Measurements from ENCODE around the gene PIAS2.

Gene PIAS2

DNA sequence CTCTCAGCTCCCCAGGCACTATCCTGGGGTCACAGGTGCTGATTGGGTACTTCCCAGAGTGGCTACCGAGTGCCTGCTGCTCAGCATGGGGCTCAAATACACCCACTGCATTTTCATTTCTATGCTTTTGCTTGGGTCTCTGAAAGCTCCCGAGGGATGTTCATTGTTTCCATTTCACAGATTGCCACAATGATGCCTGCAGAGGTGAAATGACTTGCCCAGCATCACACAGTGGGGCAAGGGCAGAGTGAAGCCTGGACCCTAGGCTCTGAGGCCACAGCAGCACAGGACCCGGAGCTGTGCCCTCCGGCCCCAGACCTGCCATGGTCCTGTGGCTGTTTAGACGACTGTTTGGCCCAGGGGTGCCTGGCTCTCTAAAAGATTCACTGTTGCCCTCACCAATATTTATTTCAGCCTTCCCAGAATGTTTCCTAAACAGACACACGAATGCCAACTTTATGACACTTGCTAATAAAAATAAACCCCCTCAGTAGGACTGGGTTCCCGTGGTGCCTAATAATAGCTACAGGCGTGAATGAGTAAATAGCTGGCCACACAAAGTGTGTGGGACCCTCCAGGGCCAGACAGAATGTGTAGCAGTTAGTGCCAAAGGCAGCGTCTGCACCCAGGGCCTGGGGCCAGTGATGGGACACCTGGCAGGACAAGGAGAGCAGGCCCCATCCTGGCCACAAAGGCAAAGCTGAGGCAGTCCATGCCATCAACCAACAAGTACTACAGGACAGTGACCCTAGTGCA lies 149.0 kb downstream of the PIAS2 start:
- ChIA-PET CTCF (interaction anchor here (1.0 kb wide), 1 partner anchor 15 kb away, joined by 3 read pairs; no protein-coding TSS in a partner anchor), POLR2A (no interaction called here)
- TF ChIP-seq, protein P1, sequence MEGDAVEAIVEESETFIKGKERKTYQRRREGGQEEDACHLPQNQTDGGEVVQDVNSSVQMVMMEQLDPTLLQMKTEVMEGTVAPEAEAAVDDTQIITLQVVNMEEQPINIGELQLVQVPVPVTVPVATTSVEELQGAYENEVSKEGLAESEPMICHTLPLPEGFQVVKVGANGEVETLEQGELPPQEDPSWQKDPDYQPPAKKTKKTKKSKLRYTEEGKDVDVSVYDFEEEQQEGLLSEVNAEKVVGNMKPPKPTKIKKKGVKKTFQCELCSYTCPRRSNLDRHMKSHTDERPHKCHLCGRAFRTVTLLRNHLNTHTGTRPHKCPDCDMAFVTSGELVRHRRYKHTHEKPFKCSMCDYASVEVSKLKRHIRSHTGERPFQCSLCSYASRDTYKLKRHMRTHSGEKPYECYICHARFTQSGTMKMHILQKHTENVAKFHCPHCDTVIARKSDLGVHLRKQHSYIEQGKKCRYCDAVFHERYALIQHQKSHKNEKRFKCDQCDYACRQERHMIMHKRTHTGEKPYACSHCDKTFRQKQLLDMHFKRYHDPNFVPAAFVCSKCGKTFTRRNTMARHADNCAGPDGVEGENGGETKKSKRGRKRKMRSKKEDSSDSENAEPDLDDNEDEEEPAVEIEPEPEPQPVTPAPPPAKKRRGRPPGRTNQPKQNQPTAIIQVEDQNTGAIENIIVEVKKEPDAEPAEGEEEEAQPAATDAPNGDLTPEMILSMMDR (IDR thresholded peaks at IDR 0.05; ENCODE audit: control extremely low read depth, extremely low read depth, low read depth, missing control alignments), result no peak
- DNase-seq (ENCODE audit: extremely low spot score), result no peak

DNA sequence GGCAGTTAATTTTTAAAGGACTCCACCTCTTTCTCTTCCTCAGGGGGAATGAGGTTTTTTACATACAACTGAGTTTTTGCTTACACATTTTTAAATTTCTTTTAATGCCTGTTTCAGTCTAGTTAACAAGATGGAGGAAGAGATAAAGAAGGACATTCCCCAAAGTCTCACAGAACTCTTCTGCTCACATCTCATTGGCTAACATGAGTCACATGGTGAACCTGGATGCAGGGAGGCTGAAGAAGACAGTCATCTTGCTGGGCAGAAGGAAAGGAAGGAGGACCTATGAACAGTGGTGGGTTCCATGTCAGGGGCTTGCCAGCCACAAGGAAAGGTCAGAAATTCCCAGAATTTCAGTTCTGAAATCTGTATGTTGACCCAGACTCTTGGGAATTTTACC lies 150.1 kb downstream of the PIAS2 start:
- POLR2A ChIA-PET, result no interaction called here
- TF ChIP-seq, protein P1 (IDR thresholded peaks at IDR 0.05; ENCODE audit: control extremely low read depth, extremely low read depth, low read depth, missing control alignments), result no peak
- no peak for DNase-seq (ENCODE audit: extremely low spot score)
- CTCF ChIA-PET, result interaction anchor here (1.0 kb wide), 1 partner anchor 14 kb away, joined by 3 read pairs; no protein-coding TSS in a partner anchor

DNA sequence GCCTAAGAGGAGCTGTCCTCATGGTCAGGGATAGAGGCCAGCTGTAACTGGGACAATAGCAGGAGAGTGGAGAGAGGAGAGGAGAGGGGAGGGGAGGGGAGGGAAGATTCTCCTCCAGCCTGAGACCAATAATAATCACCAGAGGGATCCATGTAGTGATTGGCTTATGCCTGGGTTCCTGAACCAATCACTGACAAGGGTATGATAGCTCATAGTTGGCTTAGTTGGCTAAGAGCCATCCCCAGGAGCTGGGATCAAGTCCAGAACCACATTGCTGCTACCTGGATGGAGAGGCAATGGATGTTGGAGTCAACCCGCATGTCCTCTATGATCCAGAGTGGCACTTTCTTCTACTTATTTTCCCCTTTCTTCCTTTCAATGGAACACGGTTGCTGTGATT lies 152.7 kb downstream of the PIAS2 start:
- TF ChIP-seq, protein P1 (IDR thresholded peaks at IDR 0.05; ENCODE audit: control extremely low read depth, extremely low read depth, low read depth, missing control alignments), result no peak
- no peak for DNase-seq (ENCODE audit: extremely low spot score)
- CTCF ChIA-PET, result no interaction called here
- POLR2A ChIA-PET, result no interaction called here

DNA sequence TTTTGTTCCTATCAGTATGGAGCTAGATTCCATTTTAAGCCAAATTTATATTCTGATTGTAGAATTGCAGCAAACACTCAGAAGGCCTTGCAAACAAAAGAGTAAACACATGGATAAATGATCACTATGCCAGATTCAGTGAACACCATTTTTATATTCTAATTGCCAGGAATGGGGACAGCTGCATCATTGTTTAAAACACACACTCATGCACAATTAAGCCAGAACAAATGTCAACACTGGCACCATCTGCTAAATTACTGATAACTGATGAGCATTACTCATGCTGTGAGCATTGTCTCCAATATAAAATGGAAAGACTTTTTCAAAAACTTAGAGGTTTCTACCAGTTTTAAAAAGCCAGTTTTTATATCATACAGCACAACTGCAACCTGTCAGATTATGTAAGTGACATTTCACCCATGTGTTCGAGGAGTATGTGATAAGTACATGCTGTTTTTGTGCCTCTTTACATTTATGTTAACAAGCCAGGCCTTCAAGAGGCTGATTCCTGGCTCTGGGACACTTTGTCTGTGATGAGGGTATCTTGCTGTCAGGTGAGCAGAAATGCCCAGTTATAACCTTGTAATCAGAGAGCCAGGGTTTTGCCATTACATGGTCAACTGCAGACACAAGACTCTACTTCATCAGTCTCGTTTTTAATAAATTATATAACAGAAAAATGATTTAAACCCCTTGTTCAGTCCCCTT lies 156.1 kb downstream of the PIAS2 start:
- TF ChIP-seq, protein P1 (IDR thresholded peaks at IDR 0.05; ENCODE audit: control extremely low read depth, extremely low read depth, low read depth, missing control alignments), result no peak
- ChIA-PET POLR2A (no interaction called here), CTCF (no interaction called here)
- no peak for DNase-seq (ENCODE audit: extremely low spot score)

DNA sequence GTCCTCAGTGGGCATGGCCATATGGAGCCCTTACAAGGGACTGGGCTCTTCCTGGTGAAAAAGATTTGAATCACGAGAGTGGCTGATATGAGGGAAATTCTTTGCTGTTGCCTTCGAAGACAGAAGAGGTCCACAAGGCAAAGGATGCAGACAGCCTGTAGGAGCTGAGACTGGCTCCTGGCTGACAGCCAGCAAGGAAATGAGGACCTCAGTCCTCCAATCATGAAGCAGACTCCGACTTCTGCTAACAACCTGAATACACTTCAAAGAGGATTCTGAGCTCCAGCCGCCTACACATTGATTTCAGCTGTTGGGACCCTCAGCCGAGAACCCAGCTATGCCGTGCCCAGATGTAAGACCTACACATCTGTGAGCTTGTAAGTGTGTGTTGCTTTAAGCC lies 157.4 kb downstream of the PIAS2 start:
- CTCF ChIA-PET, result no interaction called here
- POLR2A ChIA-PET, result no interaction called here
- TF ChIP-seq, protein P1 (IDR thresholded peaks at IDR 0.05; ENCODE audit: control extremely low read depth, extremely low read depth, low read depth, missing control alignments), result no peak
- DNase-seq (ENCODE audit: extremely low spot score), result no peak

DNA sequence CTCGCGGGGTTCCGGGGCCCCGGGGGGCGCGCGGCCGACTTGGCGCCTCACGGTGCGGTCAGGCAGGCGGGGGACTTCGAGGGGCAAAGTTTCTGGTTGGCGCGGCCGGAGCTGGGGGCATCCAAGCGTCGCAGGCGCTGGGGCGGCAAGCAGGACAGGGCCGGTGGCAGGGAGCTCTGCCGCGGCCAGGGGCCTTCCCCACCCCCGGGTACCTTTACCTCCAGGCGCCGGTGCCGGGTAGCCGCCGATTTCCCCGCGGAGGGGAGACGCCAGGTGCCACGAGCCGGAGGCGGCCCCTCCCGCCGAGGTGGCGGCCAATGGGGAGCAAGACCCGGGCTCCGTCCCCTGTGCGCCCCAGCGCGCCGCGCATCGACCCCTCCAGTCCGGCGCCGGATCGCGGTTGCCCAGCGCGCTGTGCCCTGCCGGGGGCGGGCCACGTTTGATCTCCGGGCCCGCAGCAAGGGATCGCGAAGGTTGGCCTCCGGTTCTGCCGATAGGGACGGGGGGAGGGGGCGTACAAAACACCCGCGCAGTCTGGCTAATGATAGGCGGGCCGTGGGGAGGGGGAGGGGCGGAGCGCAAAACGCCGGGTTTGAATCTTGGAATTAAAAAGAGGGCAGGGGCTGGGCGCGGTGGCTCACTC lies 160.6 kb downstream of the PIAS2 start, which contains the start of gene ST8SIA5:
Gene ST8SIA5, minus strand, starts transcription at position 495 of the 643 bp plus-strand sequence. CDS start 545 bp downstream, outside the sequence.
- TF ChIP-seq, protein P1 (IDR thresholded peaks at IDR 0.05; ENCODE audit: control extremely low read depth, extremely low read depth, low read depth, missing control alignments), result no peak
- peak; percentile 63 for DNase-seq (ENCODE audit: extremely low spot score)
- ChIA-PET CTCF (no interaction called here), POLR2A (no interaction called here)
